Heart left ventricle (tissue), 13 donors: ENCODE measurements around the gene H6PD.

Experiments
- POLR2A ChIP-seq, 2 donors: fragments of 450-650 bp; IDR thresholded peaks; one replicate each; pipeline ENCODE4 v1.6.1; 2017; ENCODE audit warnings: antibody characterized with exemption in 2 of 2, mild to moderate bottlenecking in 2 of 2, moderate library complexity in 2 of 2
- TF ChIP-seq, protein P1 (sequence below), 12 donors: fragments of 200-600 bp; sonication (generic) in 4 of 12; IDR thresholded peaks; one replicate each; pipeline versions ENCODE4 v1.5.0 to v1.8.0; 2018 to 2022; ENCODE audit warnings: antibody characterized with exemption in 12 of 12, mild to moderate bottlenecking in 5 of 12
- donor health status: ischemic (EF 13 %, LVEDD 7.1; RV severe dilation, severe dysfunction).
- donor health status: DM: no; HTN: yes; CAD: no.
- donor health status: DM: no; HTN: no; CAD: no.
- donor health status: ischemic (EF 25% LVEDD 6.9; RV normal size, moderate dysfunction).
- donor health status: ischemic (EF 25% LVEDD 5.7; RV mildly dilated, moderate dysfunction).
- donor health status: ischemic (EF 35%, LVEDD 5.7; RV mildly dilated, moderate dysfunction).
- donor health status: nonischemic (EF 11% LVEDD 7.7; RV severe dilation, severe dysfunction).
- donor health status: DM: yes; HTN: yes; CAD: no.
- donor health status: PGD.
- donor health status: ischemic (EF 29% LVEDD 5.4; RV normal size, mild dysfunction).
- donor health status: nonischemic (EF 23%, LVEDD 6.1; RV moderate dilation, normal function).

DNA sequence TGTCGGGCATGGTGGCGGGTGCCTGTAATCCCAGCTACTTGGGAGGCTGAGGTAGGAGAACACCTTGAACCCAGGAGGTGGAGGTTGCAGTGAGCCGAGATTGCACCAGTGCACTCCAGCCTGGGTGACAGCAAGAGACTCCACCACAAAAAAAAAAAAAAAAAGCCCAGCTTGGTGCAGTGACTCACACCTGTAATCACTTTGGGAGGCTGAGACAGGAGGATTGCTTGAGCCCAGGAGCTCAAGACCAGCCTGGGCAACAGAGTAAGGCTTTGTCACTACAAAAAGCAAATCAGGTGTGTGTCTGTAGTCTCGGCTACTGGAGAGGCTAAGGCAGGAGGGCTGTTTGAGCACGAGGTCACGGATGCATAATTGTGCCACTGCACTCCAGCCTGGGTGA, 5.0 kb upstream of the H6PD start:
- TF ChIP-seq, protein P1, sequence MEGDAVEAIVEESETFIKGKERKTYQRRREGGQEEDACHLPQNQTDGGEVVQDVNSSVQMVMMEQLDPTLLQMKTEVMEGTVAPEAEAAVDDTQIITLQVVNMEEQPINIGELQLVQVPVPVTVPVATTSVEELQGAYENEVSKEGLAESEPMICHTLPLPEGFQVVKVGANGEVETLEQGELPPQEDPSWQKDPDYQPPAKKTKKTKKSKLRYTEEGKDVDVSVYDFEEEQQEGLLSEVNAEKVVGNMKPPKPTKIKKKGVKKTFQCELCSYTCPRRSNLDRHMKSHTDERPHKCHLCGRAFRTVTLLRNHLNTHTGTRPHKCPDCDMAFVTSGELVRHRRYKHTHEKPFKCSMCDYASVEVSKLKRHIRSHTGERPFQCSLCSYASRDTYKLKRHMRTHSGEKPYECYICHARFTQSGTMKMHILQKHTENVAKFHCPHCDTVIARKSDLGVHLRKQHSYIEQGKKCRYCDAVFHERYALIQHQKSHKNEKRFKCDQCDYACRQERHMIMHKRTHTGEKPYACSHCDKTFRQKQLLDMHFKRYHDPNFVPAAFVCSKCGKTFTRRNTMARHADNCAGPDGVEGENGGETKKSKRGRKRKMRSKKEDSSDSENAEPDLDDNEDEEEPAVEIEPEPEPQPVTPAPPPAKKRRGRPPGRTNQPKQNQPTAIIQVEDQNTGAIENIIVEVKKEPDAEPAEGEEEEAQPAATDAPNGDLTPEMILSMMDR (IDR thresholded peaks at IDR 0.05) = no peak
- TF ChIP-seq POLR2A (IDR thresholded peaks at IDR 0.05) = no peak
